ENCODE data around the gene FBXO17.

DNA sequence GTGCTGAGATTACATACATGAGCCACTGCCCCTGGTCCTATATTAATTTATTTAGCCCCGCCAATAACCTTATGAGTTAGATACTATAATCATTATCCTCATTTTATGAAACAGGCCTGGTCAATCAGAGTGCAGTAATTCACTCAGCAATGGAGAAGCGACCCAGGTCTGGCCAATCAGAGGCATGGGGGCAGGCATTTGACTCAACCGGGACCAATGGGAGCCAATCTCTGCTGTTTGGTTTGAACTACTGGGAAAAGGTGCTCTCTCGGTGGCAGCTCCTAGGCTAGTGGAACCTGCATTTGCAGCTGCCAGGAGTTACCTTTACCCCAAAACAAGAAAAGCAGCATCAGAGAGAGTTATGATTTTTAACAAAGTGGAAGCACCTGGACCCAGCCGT is 82.7 kb downstream of the FBXO17 start:
- TF ChIP-seq, protein P1, sequence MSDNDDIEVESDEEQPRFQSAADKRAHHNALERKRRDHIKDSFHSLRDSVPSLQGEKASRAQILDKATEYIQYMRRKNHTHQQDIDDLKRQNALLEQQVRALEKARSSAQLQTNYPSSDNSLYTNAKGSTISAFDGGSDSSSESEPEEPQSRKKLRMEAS (IDR thresholded peaks at IDR 0.05; ENCODE audit: insufficient read depth, insufficient read length): no peak
- no peak for TF ChIP-seq CTCF (IDR thresholded peaks at IDR 0.05; ENCODE audit: extremely low read depth in 1 of 2, insufficient read depth in 1 of 2, low read depth in 1 of 2, low read length in 2 of 2)
- no peak for TF ChIP-seq POLR2AphosphoS5 (IDR thresholded peaks at IDR 0.05; ENCODE audit: insufficient read depth, low read depth, low read length)
- no peak for TF ChIP-seq POLR2A (IDR thresholded peaks at IDR 0.05; ENCODE audit: low read depth, low read length)
- no peak for TF ChIP-seq JUN (IDR thresholded peaks at IDR 0.05; ENCODE audit: borderline replicate concordance, insufficient read depth, insufficient read length, low read depth)
- TF ChIP-seq EZH2 (IDR thresholded peaks at IDR 0.05; ENCODE audit: borderline replicate concordance, low read depth, low read length, severe bottlenecking): no peak
- TF ChIP-seq MYC (IDR thresholded peaks at IDR 0.05; ENCODE audit: low read depth, low read length): no peak

Data from endothelial cell of umbilical vein (primary cell).